NCI-H2107 (cell line): ENCODE results near the gene CGRRF1.

Experiments used
- DNase-seq: peaks from one replicate; lab custom pipeline; 2025; lab: John Stamatoyannopoulos, UW

Gene CGRRF1

GRCh38 chr14:54489731-54490444 is 19.8 kb upstream of the CGRRF1 start:
- no peak for DNase-seq

GRCh38 chr14:54490445-54491175 is 19.1 kb upstream of the CGRRF1 start:
- no peak for DNase-seq

- DNase-seq = no peak
These were observed 16.4 kb upstream of the CGRRF1 start for GRCh38 chr14:54493293-54493692.

- DNase-seq = no peak
These were observed 12.5 kb upstream of the CGRRF1 start for GRCh38 chr14:54497224-54497623.

- no peak for DNase-seq
These were observed 11.6 kb upstream of the CGRRF1 start for GRCh38 chr14:54498095-54498531.

- DNase-seq = no peak
These were observed 11.1 kb upstream of the CGRRF1 start for GRCh38 chr14:54498579-54498978.

GRCh38 chr14:54500744-54501143 is 9.0 kb upstream of the CGRRF1 start:
- no peak for DNase-seq

- no peak for DNase-seq
These were observed 8.2 kb upstream of the CGRRF1 start for GRCh38 chr14:54501480-54501879.

GRCh38 chr14:54502602-54503001 is 7.1 kb upstream of the CGRRF1 start:
- DNase-seq = no peak

GRCh38 chr14:54503486-54503885 is 6.2 kb upstream of the CGRRF1 start:
- no peak for DNase-seq

GRCh38 chr14:54512393-54512792 is 2.7 kb downstream of the CGRRF1 start:
- no peak for DNase-seq

- no peak for DNase-seq
These were observed 6.0 kb downstream of the CGRRF1 start for GRCh38 chr14:54515670-54516069.

- no peak for DNase-seq
These were observed 7.0 kb downstream of the CGRRF1 start for GRCh38 chr14:54516709-54517108.

- DNase-seq = no peak
These were observed 14.7 kb downstream of the CGRRF1 start for GRCh38 chr14:54524410-54524809.

- no peak for DNase-seq
These were observed 19.3 kb downstream of the CGRRF1 start for GRCh38 chr14:54528973-54529372.

- no peak for DNase-seq
These were observed 20.1 kb downstream of the CGRRF1 start for GRCh38 chr14:54529811-54530210.

GRCh38 chr14:54532111-54533012 is 22.7 kb downstream of the CGRRF1 start:
- no peak for DNase-seq

GRCh38 chr14:54533100-54533499 is 23.4 kb downstream of the CGRRF1 start:
- DNase-seq = no peak

- no peak for DNase-seq
These were observed 25.4 kb downstream of the CGRRF1 start for GRCh38 chr14:54535126-54535525.

- no peak for DNase-seq
These were observed 25.9 kb downstream of the CGRRF1 start for GRCh38 chr14:54535646-54536045.

GRCh38 chr14:54537651-54538050 is 27.9 kb downstream of the CGRRF1 start:
- no peak for DNase-seq

- DNase-seq = no peak
These were observed 28.3 kb downstream of the CGRRF1 start for GRCh38 chr14:54538055-54538454.

GRCh38 chr14:54547583-54547982 is 37.9 kb downstream of the CGRRF1 start:
- no peak for DNase-seq
